Measurements from ENCODE around the gene ISM1.

The ISM1 gene

GRCh38 chr20:13220904-13221297 lies at the start of gene ISM1:
Gene ISM1, plus strand, starts transcription at chr20:13221274. Its CDS starts 503 bp downstream, at chr20:13221777.
- no peak for DNase-seq

- DNase-seq = no peak
Observed at GRCh38 chr20:13173201-13173600, 47.9 kb upstream of the ISM1 start.

- no peak for DNase-seq
Observed at GRCh38 chr20:13174402-13174801, 46.7 kb upstream of the ISM1 start.

GRCh38 chr20:13180986-13181889 lies 39.8 kb upstream of the ISM1 start:
- no peak for DNase-seq

GRCh38 chr20:13183005-13183404 lies 38.1 kb upstream of the ISM1 start:
- DNase-seq = no peak

GRCh38 chr20:13186043-13186774 lies 34.9 kb upstream of the ISM1 start:
- no peak for DNase-seq

GRCh38 chr20:13187899-13188298 lies 33.2 kb upstream of the ISM1 start:
- DNase-seq = no peak

GRCh38 chr20:13199279-13199678 lies 21.8 kb upstream of the ISM1 start:
- DNase-seq = no peak

- peak; percentile 97 for DNase-seq
Observed at GRCh38 chr20:13200767-13201500, 20.1 kb upstream of the ISM1 start.

- no peak for DNase-seq
Observed at GRCh38 chr20:13202565-13202964, 18.5 kb upstream of the ISM1 start.

- no peak for DNase-seq
Observed at GRCh38 chr20:13205425-13205824, 15.6 kb upstream of the ISM1 start.

GRCh38 chr20:13205848-13206434 lies 15.1 kb upstream of the ISM1 start:
- DNase-seq = no peak

- DNase-seq = no peak
Observed at GRCh38 chr20:13207016-13207415, 14.1 kb upstream of the ISM1 start.

- DNase-seq = no peak
Observed at GRCh38 chr20:13211956-13212618, 9.0 kb upstream of the ISM1 start.

GRCh38 chr20:13212750-13213149 lies 8.3 kb upstream of the ISM1 start:
- no peak for DNase-seq

GRCh38 chr20:13213335-13213734 lies 7.7 kb upstream of the ISM1 start:
- DNase-seq = no peak

- no peak for DNase-seq
Observed at GRCh38 chr20:13216533-13216932, 4.5 kb upstream of the ISM1 start.

GRCh38 chr20:13219327-13220193 lies 1.5 kb upstream of the ISM1 start:
- no peak for DNase-seq

GRCh38 chr20:13220194-13220903 lies 725 bp upstream of the ISM1 start:
- DNase-seq = no peak

GRCh38 chr20:13221313-13221672 lies 219 bp downstream of the ISM1 start:
- no peak for DNase-seq

Measured in NCI-H2081 treated with DMSO at 0.1 percent for 48 hours (cell line).